Cardiac fibroblast (primary cell): Measurements from ENCODE around the gene SGO1.
"Not testable (repeated sequence)": the region's sequence is repeated elsewhere in the genome, so short reads cannot be mapped to it uniquely, and the experiment has no call there.

Experiments
- DNase-seq, 2 donors: peaks; one replicate each; pipeline versions ENCODE4 v3.0.0 to v3.0.0-alpha.2; 2010; ENCODE audit warnings: low read depth in 2 of 2
- H3K4me3 ChIP-seq, 2 donors: replicated peaks in 1 of 2; 1 replicate in 1 of 2; 2 replicates in 1 of 2; pipeline ENCODE4 v1.5.1; 2011; ENCODE audit warnings: low read depth in 2 of 2, low read length in 2 of 2, mild to moderate bottlenecking in 2 of 2, moderate library complexity in 1 of 2
- TF ChIP-seq, protein P1 (sequence below): IDR thresholded peaks from one replicate; pipeline ENCODE4 v1.5.1; 2011; ENCODE audit warnings: low read depth, mild to moderate bottlenecking, low read length, inconsistent platforms

Gene SGO1

GRCh38 chr3:20218215-20218614 is 32.2 kb upstream of the SGO1 start:
- H3K4me3 ChIP-seq, result no peak overlapping the region
- DNase-seq, result no peak
- TF ChIP-seq, protein P1, sequence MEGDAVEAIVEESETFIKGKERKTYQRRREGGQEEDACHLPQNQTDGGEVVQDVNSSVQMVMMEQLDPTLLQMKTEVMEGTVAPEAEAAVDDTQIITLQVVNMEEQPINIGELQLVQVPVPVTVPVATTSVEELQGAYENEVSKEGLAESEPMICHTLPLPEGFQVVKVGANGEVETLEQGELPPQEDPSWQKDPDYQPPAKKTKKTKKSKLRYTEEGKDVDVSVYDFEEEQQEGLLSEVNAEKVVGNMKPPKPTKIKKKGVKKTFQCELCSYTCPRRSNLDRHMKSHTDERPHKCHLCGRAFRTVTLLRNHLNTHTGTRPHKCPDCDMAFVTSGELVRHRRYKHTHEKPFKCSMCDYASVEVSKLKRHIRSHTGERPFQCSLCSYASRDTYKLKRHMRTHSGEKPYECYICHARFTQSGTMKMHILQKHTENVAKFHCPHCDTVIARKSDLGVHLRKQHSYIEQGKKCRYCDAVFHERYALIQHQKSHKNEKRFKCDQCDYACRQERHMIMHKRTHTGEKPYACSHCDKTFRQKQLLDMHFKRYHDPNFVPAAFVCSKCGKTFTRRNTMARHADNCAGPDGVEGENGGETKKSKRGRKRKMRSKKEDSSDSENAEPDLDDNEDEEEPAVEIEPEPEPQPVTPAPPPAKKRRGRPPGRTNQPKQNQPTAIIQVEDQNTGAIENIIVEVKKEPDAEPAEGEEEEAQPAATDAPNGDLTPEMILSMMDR, result no peak

DNA sequence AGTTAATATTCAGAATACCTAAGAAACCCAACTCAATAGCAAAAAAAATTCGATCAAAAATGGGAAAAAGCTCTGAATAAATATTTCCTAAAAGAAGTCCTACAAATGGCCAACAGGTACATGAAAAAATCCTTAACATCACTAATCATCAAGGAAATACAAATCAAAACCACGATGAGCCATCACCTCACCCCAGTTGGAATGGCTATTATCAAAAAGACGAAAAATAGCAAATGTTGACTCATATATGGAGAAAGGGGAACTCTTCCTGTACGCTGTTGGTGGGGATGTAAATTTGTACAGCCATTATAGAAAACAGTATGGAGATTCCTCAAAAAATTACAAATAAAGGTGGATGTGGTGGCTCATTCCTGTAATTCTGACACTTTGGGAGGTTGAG is 29.6 kb upstream of the SGO1 start:
- TF ChIP-seq, protein P1, result no peak
- no peak overlapping the region for H3K4me3 ChIP-seq
- DNase-seq, result no peak

DNA sequence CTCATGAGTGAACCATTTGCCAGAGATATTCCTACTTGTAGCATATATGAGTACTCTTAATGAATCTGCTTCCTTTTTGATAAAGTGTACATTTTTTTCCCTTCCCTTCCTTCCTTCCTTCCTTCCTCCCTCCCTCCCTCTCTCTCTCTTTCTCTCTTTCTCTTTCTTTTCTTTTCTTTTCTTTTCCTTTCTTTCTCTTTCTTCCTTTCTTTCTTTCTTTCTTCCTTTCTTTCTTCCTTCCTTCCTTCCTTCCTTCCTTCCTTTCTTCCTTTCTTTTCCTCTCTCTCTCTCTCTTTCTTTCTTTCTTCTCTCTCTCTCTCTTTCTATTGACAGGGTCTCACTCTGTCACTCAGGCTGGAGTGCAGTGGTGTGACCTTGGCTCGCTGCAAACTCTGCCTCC is 27.5 kb upstream of the SGO1 start:
- DNase-seq, result not testable (repeated sequence)

GRCh38 chr3:20207945-20208344 is 21.9 kb upstream of the SGO1 start:
- not testable (repeated sequence) for H3K4me3 ChIP-seq, DNase-seq

More for the DNA sequence above, 27.5 kb upstream of the SGO1 start:
- H3K4me3 ChIP-seq, result not testable (repeated sequence)

GRCh38 chr3:20205898-20206297 is 19.9 kb upstream of the SGO1 start:
- not testable (repeated sequence) for H3K4me3 ChIP-seq, DNase-seq

GRCh38 chr3:20201143-20201542 is 15.1 kb upstream of the SGO1 start:
- H3K4me3 ChIP-seq, result no peak overlapping the region
- no peak for DNase-seq
- TF ChIP-seq, protein P1, result no peak

DNA sequence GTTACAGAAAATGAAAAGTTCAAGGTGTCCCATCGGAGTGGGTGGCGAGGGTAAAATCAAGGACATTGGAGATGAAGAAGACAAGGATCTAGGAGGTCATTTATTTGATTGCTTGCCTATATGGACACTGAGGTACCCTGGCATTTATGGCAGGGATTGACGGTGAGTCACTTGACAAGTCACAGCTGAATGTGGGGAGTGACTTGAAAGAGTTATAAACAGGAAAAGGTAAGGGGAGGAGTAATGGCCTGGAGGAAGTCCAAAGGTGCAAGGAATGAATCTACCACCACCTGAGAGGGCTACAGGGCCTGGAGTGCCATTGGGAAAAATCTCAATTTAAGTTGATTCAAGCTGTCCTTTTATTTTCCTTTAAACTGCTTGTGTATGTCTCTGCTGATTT is 11.8 kb upstream of the SGO1 start:
- DNase-seq, result no peak
- TF ChIP-seq, protein P1, result no peak
- H3K4me3 ChIP-seq, result no peak overlapping the region

DNA sequence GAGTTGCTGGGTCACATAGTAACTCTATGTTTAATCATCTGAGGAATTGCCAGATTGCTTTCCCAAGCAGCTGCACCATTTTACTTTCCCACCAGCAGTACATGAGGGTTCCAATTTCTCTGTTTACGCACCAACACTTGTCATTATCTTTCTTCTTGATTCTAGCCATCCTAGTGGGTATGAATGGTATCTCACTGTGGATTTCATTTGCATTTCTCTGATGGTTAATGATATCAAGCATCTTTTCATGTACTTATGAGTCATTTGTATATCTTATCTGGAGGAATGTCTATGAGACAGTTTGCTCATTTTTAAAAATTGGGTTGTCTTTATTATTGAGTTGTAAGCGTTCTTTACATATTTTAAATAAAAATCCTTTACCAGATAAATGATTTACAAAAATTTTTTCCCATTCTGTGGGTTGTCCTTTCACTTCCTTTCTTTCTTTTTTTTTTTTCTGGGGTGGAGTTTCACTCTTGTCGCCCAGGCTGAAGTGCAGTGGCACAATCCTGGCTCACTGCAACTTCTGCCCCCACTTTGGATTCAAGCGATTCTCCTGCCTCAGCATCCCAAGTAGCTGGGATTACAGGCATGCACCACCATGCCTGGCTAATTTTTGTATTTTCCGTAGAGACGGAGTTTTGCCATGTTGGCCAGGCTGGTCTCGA is 8.9 kb upstream of the SGO1 start:
- no peak for DNase-seq
- TF ChIP-seq, protein P1, result no peak
- H3K4me3 ChIP-seq, result no peak overlapping the region
